Esophagus squamous epithelium (tissue), 5 donors: Measurements from ENCODE around the gene SETD1A. TPM values are rescaled to one million over a fixed set of nuclear protein-coding genes. Genes with fewer than 3 reads are reported as not detected.

Experiments used
- DNase-seq: peaks from one replicate; lab custom pipeline; 2025; lab: John Stamatoyannopoulos, UW
- H3K27ac ChIP-seq, 4 donors: fragments of 200-600 bp; sonication (generic); one replicate each; pipeline ENCODE4 v1.5.1; 2016 to 2019; ENCODE audit warnings: mild to moderate bottlenecking in 1 of 4
- H3K27me3 ChIP-seq, 4 donors: fragments of 200-600 bp; sonication (generic); 1 replicate in 3 of 4; 2 replicates in 1 of 4; pipeline versions ENCODE4 v1.5.1 to v1.6.0; 2017 to 2021; ENCODE audit warnings: antibody characterized with exemption in 1 of 4
- H3K36me3 ChIP-seq, 3 donors: fragments of 200-600 bp; sonication (generic); one replicate each; pipeline ENCODE4 v1.5.1; 2016 to 2019
- H3K4me1 ChIP-seq, 3 donors: fragments of 200-600 bp; sonication (generic); one replicate each; pipeline ENCODE4 v1.5.1; 2017 to 2019
- H3K4me3 ChIP-seq, 4 donors: fragments of 200-600 bp; sonication (generic); 1 replicate in 3 of 4; 2 replicates in 1 of 4; pipeline ENCODE4 v1.5.1; 2016 to 2019; ENCODE audit warnings: mild to moderate bottlenecking in 2 of 4, moderate library complexity in 1 of 4
- H3K9me3 ChIP-seq, 3 donors: fragments of 200-600 bp; sonication (generic); one replicate each; pipeline ENCODE4 v1.5.1; 2016 to 2019
- POLR2A ChIP-seq, 4 donors: fragments of 450-650 bp; IDR thresholded peaks; one replicate each; pipeline ENCODE4 v1.6.1; 2017; ENCODE audit warnings: antibody characterized with exemption in 4 of 4, mild to moderate bottlenecking in 4 of 4, moderate library complexity in 3 of 4
- WGBS, 2 donors: methylation state at CpG; one replicate each; pipeline ENCODE4 v1.1.5; 2018; 5-methylcytosine and 5-hydroxymethylcytosine counted together
- intact Hi-C: fragments of 100-400 bp; cut with DNase I; formaldehyde crosslinking; loops from one replicate; pipeline ENCODE4 v1.15.0; 2022
- total RNA-seq, 4 donors: library from RNA; depleted of rRNA; stranded (reverse); fragments of >200 nt; gene quantifications; one replicate each; pipeline ENCODE4 v1.1.0, GENCODE V29; 2016
- TF ChIP-seq, protein P1 (sequence below), 6 experiments: fragments of 450-650 bp in 4 of 6; fragments of 200-600 bp in 2 of 6; sonication (generic) in 2 of 6; IDR thresholded peaks; one replicate each; pipeline ENCODE4 v1.5.1; 2016 to 2019; ENCODE audit warnings: antibody characterized with exemption in 6 of 6, mild to moderate bottlenecking in 4 of 6, moderate library complexity in 4 of 6
- donor health status: DM: yes; HTN: yes; CAD: no.

The SETD1A gene
- total RNA-seq, result 1 to 10 TPM; 3.5 to 8.0 (median 5.4) TPM

DNA sequence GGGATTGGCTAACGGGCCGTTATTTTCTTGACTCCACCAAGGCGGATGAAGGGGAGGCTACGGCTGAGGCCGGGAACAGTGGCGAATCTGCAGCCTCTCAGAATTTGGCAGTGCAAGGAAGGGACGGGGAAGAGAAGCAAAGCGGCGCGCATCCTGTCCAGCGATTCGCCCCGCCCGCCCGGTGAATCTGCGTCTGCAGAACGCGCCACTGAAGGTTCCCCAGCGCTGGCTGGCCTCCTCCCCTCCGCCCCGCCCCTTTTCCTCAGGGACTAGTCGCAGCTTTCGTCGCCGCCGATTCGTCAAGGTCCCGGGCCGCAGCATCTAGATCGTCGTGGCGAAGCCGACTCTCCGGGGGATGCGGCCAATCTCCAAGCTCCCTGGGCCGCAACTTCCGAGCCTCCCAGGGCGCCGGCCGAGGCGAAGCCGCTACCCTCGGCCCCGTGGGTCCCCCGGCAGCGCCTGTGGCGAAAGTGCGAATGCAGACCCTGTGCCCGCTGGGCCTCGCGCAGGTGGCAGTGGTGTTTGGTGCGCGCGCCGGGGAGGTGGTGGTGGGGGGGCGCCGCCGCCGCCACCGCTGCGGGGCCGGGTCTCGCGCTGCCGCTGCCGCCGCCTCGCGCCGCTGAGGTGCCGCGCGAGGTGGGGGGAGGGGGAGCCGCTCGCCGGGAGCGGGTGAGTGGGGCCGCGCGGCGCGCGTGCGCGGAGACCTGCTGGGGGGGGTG is at the start of gene SETD1A:
SETD1A (plus strand) TSS at position 299 of the 719 bp plus-strand sequence. CDS start 978 bp downstream, outside the sequence.
- H3K36me3 ChIP-seq, result peaks cover 18 to 37% (median 26%) of the 10 kb centered on the region in 3 donors
- TF ChIP-seq, protein P1, sequence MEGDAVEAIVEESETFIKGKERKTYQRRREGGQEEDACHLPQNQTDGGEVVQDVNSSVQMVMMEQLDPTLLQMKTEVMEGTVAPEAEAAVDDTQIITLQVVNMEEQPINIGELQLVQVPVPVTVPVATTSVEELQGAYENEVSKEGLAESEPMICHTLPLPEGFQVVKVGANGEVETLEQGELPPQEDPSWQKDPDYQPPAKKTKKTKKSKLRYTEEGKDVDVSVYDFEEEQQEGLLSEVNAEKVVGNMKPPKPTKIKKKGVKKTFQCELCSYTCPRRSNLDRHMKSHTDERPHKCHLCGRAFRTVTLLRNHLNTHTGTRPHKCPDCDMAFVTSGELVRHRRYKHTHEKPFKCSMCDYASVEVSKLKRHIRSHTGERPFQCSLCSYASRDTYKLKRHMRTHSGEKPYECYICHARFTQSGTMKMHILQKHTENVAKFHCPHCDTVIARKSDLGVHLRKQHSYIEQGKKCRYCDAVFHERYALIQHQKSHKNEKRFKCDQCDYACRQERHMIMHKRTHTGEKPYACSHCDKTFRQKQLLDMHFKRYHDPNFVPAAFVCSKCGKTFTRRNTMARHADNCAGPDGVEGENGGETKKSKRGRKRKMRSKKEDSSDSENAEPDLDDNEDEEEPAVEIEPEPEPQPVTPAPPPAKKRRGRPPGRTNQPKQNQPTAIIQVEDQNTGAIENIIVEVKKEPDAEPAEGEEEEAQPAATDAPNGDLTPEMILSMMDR (IDR thresholded peaks at IDR 0.05), result peak in 2 of 6 experiments; percentile 3 to 32
- peak in 2 of 4 donors; percentile 43 to 48 for TF ChIP-seq POLR2A (IDR thresholded peaks at IDR 0.05)
- peaks cover 17 to 44% (median 28%) of the 10 kb centered on the region in 3 donors for H3K4me1 ChIP-seq
- DNase-seq, result peak; percentile 84
- 0% methylated on average over 8 of the region's 85 CpGs; no CpG with 5 or more reads in 1 of the 2 donors for WGBS, 2 donors
- H3K27ac ChIP-seq, result peak within 1 kb of the TSS; percentile 93 to 99 (median 98)
- H3K27me3 ChIP-seq, result no peaks in the 10 kb centered on the region
- peak within 1 kb of the TSS; percentile 54 to 99 (median 85) for H3K4me3 ChIP-seq
- H3K9me3 ChIP-seq, result no peaks in the 10 kb centered on the region
- intact Hi-C loops, result no loop called here

DNA sequence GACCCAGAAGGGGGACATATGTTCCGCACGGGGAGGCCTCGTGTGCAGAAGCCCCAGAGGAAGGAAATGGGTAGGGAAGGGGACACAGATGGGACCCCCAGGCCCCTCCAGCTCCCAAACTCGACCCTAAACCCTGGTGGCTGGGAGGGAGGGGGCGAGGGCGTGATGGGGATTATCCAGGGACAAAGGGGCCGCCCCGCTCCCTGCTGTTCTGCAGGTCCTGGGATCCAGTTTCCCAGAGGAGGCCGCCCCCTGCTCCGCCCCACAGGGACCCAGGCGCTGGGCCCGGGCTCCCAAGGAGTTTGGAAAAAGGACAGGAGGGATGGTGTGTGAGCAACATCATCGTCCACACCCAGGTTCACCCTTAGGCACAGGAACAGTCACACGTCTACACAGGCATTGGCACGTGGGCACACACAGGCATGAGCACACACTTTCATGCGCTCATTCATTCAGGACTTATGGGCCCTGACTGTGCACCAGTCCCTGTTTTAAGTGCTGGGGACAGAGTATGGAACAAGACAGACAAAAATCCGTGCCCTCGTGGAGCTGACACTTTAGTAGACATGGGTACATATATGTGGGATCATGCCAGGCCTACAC is 47.0 kb upstream of the SETD1A start:
- no peaks in the 10 kb centered on the region for H3K36me3 ChIP-seq
- H3K4me3 ChIP-seq, result no peak overlapping the region
- intact Hi-C loops, result no loop called here
- no peaks in the 10 kb centered on the region for H3K27me3 ChIP-seq
- no peak for TF ChIP-seq POLR2A (IDR thresholded peaks at IDR 0.05)
- TF ChIP-seq, protein P1 (IDR thresholded peaks at IDR 0.05), result no peak
- H3K27ac ChIP-seq, result peak overlapping the region in 3 of 4 donors; percentile 22 to 48 (median 42)
- WGBS, 2 donors, result 32 to 77% methylated on average over 7 to 8 of the region's 18 CpGs
- no peaks in the 10 kb centered on the region for H3K9me3 ChIP-seq
- no peak for DNase-seq
- H3K4me1 ChIP-seq, result peaks cover 0 to 13% (median 4%) of the 10 kb centered on the region in 3 donors

DNA sequence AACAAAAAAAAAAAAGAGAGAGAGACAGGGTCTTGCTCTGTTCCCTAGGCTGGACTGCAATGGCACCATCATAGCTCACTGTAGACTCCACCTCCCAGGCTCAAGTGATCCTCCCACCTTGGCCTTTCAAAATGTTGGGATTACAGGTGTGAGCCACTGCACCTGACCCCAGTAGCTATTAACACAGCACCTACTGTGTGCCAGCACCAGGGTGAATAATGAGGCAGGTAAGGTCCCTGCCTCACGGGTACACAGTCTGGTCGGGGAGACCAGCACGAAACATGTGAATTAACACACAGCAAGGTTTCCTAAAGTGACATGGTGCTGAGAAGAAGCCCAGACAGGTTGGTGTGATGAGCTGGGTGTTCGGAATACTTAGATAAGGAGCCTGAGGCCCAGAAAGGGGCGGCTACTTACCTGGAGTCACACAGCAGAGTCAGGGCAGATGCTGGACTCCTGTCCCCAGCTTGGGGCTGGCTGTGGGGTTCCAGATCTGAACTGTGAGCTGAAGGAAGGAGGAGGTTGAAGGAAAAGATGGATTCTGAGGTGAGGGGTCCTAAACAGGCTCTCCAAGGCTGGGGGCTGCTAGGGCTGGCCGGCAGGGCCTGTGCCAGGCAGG is 44.7 kb upstream of the SETD1A start:
- intact Hi-C loops, result no loop called here
- no peak overlapping the region for H3K27ac ChIP-seq
- no peak for DNase-seq
- H3K27me3 ChIP-seq, result no peaks in the 10 kb centered on the region
- 83 to 92% methylated on average over 4 to 6 of the region's 6 CpGs for WGBS, 2 donors
- H3K4me1 ChIP-seq, result peaks cover 0 to 13% (median 4%) of the 10 kb centered on the region in 3 donors
- no peaks in the 10 kb centered on the region for H3K36me3 ChIP-seq
- H3K4me3 ChIP-seq, result no peak overlapping the region
- TF ChIP-seq, protein P1 (IDR thresholded peaks at IDR 0.05), result no peak
- TF ChIP-seq POLR2A (IDR thresholded peaks at IDR 0.05), result no peak
- no peaks in the 10 kb centered on the region for H3K9me3 ChIP-seq

DNA sequence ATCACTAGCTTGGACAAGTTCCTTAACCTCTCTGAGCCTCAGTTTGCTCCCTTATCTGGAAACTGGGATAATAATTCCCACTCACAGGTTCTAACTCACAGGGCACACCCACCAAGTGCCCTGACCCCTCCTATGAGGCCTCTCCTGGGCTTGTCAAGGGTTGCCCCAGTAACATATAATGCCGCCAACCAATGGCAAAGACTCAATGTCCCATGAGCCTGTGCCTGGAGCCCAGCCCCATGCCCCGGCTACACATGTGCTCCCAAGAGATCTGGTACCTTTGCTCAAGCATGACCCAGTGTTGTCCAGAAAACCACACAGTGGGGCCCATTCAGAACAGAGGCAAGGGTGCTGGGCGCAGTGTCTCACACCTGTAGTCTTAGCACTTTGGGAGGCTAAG is 42.7 kb upstream of the SETD1A start:
- intact Hi-C loops, result no loop called here
- DNase-seq, result no peak
- no peak overlapping the region for H3K27ac ChIP-seq
- H3K27me3 ChIP-seq, result no peaks in the 10 kb centered on the region
- H3K4me3 ChIP-seq, result no peak overlapping the region
- peaks cover 0 to 13% (median 4%) of the 10 kb centered on the region in 3 donors for H3K4me1 ChIP-seq
- H3K36me3 ChIP-seq, result no peaks in the 10 kb centered on the region
- WGBS, 2 donors, result 80% methylated on average over 1 of the region's 3 CpGs
- H3K9me3 ChIP-seq, result no peaks in the 10 kb centered on the region
- TF ChIP-seq POLR2A (IDR thresholded peaks at IDR 0.05), result no peak
- TF ChIP-seq, protein P1 (IDR thresholded peaks at IDR 0.05), result no peak
